Left hindlimb (tissue), 1 donor: ENCODE results near the gene CNTNAP2.
A peak's percentile ranks its signal among the peaks of the same experiment; 100 is the strongest.
"Not testable (repeated sequence)": the region's sequence is repeated elsewhere in the genome, so short reads cannot be mapped to it uniquely, and the experiment has no call there.

Experiments used
- DNase-seq: peaks from one replicate; pipeline ENCODE4 v3.0.0-alpha.2; 2018

Gene CNTNAP2

GRCh38 chr7:148261523-148261922, 2144.9 kb downstream of the CNTNAP2 start:
- no peak for DNase-seq

DNA sequence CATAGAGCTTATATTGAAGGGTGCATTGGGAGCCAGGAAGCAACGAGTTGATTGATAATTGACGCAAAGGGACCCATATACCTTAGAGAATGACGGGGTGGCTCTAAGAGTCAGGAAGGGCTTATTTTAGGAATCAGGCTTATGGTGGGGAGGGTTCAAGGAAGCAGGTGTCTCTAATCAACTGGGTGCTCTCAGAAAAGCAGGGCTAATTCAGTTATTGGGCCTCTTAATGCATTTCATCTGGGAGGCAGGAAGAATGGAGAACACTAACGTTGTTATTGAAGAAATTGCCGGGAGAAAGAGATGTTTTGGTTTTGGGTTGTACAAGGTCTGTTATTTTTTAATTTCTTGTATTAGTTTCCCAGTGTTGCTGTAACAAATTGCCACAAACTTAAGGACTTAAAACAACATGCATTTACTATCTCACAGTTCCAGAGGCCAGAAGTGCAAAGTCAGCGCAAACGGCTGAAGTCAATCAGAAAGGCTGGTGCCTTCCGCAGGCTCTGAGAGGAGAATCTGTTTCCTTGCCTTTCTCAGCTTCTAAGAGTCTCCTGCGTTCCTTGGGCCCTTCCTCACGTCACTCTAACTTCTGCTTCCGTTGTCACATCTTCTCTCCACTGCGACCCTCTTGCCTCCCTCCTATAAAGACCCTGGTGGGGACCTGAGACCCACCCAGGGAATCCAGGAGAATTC, 2145.5 kb downstream of the CNTNAP2 start:
- no peak for DNase-seq

- DNase-seq: peak; percentile 77
Observed at GRCh38 chr7:148262721-148263229, 2146.2 kb downstream of the CNTNAP2 start.

GRCh38 chr7:148264933-148265557, 2148.4 kb downstream of the CNTNAP2 start:
- DNase-seq: no peak

DNA sequence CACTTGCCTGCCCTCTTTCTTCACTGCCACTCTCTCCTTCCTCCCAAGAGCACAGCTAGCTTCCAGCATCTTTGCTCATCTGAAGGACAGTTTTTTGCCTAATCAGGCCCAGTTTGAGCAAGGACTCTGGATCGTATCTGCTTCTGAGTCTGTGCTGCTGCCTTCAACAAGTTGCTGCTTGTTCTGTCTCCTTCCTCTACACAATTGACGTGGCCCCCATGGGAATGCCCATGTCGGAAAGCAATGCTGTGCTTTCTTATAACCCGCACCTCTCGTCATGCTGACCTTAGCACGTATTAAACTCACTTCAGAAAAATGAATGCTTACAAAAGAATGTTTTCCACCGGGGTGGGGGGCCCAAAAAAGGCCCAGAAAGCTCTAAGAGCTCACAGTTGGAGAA, 2149.3 kb downstream of the CNTNAP2 start:
- no peak for DNase-seq

DNA sequence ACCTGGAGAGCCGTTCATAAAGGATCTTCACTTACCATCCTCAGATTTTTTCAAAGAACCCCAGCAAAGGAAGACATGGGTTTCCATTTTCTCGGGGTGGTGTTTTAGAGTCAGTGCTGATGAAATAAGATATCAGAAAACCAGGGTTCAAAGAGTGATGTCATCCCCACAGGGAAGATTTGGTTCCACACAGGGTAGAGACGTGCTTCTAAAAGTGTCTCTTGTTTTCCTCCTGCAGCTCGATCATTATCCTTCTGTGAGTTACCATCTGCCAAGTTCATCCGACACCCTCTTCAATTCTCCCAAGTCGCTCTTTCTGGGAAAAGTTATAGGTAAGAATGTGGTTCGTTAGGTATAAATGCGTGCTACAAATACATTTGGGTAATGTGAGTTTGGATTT, 2150.2 kb downstream of the CNTNAP2 start:
- DNase-seq: no peak

GRCh38 chr7:148270576-148270975, 2154.0 kb downstream of the CNTNAP2 start:
- DNase-seq: no peak

DNA sequence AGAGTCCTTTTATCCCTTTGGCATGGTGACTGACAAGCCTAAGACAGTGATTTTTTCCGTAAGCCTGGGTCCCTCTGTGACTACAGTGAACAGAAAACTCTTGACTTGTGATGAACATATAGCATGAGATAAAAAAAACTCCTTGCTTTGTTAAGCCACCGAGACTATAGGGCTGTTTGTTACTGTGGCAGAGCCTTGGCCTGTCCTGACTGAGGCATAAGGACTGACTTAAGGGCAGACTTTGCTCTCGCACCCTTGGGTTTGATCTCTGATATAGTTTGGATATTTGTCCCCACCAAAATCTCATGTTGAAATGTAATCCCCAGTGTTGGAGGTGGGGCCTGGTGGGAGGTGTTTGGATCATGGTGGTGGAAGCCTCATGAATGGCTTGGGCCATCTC, 2157.5 kb downstream of the CNTNAP2 start:
- no peak for DNase-seq

DNA sequence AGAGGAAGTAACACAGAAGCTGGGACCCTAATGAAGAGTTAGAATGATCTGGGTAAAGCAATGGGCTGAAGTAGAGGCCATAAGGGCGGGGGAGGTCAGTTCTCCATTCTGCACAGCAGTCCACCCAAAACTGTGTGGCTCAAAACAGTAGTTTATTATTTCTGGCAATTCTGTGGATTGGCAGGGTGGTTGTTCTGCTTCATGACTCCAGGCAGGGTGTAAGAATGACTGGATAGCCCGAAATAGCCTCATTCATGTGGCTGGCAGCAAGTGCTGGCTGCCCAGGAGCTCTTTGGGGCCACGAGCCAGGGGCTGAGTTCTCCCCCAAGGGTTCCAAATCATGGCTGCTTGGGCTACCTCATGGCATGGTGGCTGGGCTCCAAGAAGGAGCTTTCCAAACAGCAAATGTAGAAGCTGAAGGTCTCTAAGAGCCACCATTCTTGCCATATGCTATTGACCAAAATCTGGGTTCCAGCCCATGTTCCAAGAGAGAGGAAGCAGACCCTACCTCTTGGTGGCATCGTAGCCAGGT, 2158.8 kb downstream of the CNTNAP2 start:
- DNase-seq: no peak

DNA sequence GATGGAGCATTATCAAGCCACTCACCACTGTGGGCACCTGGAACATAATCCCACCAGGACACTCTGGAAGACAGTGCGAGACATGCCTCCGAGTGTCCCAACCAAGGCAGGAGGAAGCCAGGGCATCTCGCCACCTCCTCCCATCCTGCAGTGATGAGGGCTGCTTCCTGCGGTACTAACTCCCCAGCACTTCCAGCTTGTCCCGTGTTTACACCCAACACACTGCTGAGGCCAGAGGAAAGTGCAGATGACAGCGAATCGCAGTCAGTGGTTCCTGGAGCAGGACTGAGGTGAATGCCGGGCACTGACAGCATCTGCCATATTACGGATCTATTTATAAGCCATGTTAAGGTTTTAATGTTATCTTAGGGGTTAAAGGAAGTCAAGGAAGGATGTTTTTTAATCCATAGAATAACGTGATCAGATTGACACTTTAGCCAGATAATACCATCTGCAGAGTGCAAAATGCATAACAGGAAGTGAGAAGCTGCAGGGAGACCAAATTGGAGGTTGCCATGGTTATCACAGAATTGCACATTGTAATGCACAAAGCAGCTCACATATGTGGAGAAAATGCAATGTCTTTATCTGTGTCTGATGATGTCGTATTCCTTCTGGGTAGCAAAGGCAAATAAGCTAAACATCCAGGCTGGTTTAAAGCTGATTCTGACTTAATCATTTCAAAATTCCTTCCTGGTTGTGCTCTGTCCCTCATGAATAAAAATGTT, 2159.9 kb downstream of the CNTNAP2 start:
- DNase-seq: no peak

- no peak for DNase-seq
Observed at GRCh38 chr7:148277042-148277660, 2160.6 kb downstream of the CNTNAP2 start.

- DNase-seq: no peak
Observed at GRCh38 chr7:148286150-148286549, 2169.5 kb downstream of the CNTNAP2 start.

GRCh38 chr7:148287538-148287937, 2170.9 kb downstream of the CNTNAP2 start:
- no peak for DNase-seq

GRCh38 chr7:148288592-148289151, 2172.1 kb downstream of the CNTNAP2 start:
- no peak for DNase-seq

GRCh38 chr7:148289630-148290029, 2173.0 kb downstream of the CNTNAP2 start:
- DNase-seq: no peak

GRCh38 chr7:148290538-148290937, 2173.9 kb downstream of the CNTNAP2 start:
- DNase-seq: no peak

GRCh38 chr7:148291799-148292198, 2175.2 kb downstream of the CNTNAP2 start:
- no peak for DNase-seq

DNA sequence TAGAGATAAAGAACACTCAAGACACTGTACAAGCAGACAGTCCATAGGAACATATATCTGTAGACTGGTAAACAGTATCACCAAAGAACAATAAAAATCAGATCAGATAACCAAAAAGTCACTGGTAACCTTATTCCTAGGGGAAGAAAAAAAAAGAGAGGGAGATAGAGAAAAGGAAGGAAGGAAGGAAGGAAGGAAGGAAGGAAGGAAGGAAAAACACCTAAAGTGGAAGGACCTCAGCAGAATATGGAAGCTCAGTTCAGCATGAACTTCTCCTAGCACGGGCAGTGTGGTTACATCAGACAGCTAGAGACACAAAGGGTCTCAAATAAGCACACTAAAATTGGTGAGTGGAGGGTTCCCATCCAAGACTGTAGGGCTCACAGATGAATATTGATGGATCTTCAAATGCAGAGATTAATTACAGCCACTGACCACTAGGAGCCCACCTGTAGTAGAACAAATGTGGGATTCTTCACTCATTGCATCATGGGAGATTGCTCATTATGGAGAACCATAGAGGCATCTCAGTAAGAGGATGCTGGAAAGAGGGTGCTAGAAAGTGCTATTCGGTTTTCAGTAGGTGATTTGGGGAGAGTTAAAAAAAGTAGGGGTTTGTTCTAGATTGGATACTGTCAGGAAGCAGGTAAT, 2180.5 kb downstream of the CNTNAP2 start:
- no peak for DNase-seq

DNA sequence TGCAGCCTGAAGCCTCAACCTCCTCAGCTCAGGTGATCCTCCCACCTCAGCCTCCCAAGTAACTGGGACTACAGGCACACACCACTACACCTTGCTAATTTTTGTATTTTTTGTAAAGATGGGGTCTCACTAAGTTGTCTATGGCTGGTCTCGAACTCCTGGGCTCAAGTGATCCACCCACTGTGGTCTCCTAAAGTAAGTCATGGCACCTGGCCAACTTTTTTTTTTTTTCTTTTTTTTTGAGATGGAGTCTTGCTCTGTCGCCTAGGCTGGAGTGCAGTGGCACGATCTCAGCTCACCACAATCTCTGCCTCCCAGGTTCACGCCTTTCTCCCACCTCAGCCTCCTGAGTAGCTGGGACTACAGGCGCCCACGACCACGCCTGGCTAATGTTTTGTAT, 2182.2 kb downstream of the CNTNAP2 start:
- DNase-seq: not testable (repeated sequence)

GRCh38 chr7:148299350-148300276, 2183.0 kb downstream of the CNTNAP2 start:
- DNase-seq: no peak

- not testable (repeated sequence) for DNase-seq
Observed at GRCh38 chr7:148302436-148302835, 2185.8 kb downstream of the CNTNAP2 start.
